Right lobe of liver (tissue), 4 donors: Measurements from ENCODE around the gene FAM13B.

ENCODE experiments used
- CTCF ChIP-seq, 4 donors: fragments of 200-600 bp in 3 of 4; fragments of 450-650 bp in 1 of 4; IDR thresholded peaks; one replicate each; pipeline versions ENCODE4 v1.5.1 to v1.8.0; 2016 to 2022; ENCODE audit warnings: antibody characterized with exemption in 4 of 4, mild to moderate bottlenecking in 2 of 4
- POLR2A ChIP-seq: fragments of 450-650 bp; IDR thresholded peaks from one replicate; pipeline ENCODE4 v1.6.1; 2017; ENCODE audit warnings: antibody characterized with exemption, mild to moderate bottlenecking
- donor health status: DM: no; HTN: no; CAD: no.
- donor health status: DM: no; HTN: no; CAD: no.
- donor health status: DM: no; HTN: yes; CAD: no.

GRCh38 chr5:138077064-138077696 is 44.3 kb upstream of the FAM13B start:
- TF ChIP-seq POLR2A (no peak), CTCF (IDR thresholded peaks at IDR 0.05) (peak; percentile 81 to 88 (median 84))
